ENCODE measurements around the gene MIGA2.
"Not testable (repeated sequence)": the region's sequence is repeated elsewhere in the genome, so short reads cannot be mapped to it uniquely, and the experiment has no call there.

Gene MIGA2

GRCh38 chr9:129100383-129101169 lies 64.2 kb downstream of the MIGA2 start:
- no peak for DNase-seq (ENCODE audit: low read depth in 2 of 2)

- no peak for DNase-seq (ENCODE audit: low read depth in 2 of 2)
Measured at GRCh38 chr9:129101279-129101678, 64.9 kb downstream of the MIGA2 start.

GRCh38 chr9:129102095-129102525 lies 65.7 kb downstream of the MIGA2 start:
- no peak for DNase-seq (ENCODE audit: low read depth in 2 of 2)

- DNase-seq (ENCODE audit: low read depth in 2 of 2) = no peak
Measured at GRCh38 chr9:129102791-129103594, 66.6 kb downstream of the MIGA2 start.

GRCh38 chr9:129103595-129103965 lies 67.2 kb downstream of the MIGA2 start:
- DNase-seq (ENCODE audit: low read depth in 2 of 2) = no peak

- no peak for DNase-seq (ENCODE audit: low read depth in 2 of 2)
Measured at GRCh38 chr9:129104051-129104450, 67.6 kb downstream of the MIGA2 start.

- DNase-seq (ENCODE audit: low read depth in 2 of 2) = no peak
Measured at GRCh38 chr9:129105857-129106694, 69.7 kb downstream of the MIGA2 start.

- no peak for DNase-seq (ENCODE audit: low read depth in 2 of 2)
Measured at GRCh38 chr9:129107651-129108050, 71.2 kb downstream of the MIGA2 start.

- DNase-seq (ENCODE audit: low read depth in 2 of 2) = no peak
Measured at GRCh38 chr9:129108083-129108804, 71.8 kb downstream of the MIGA2 start.

- no peak for DNase-seq (ENCODE audit: low read depth in 2 of 2)
Measured at GRCh38 chr9:129108805-129109536, 72.5 kb downstream of the MIGA2 start.

GRCh38 chr9:129109537-129109903 lies 73.1 kb downstream of the MIGA2 start:
- no peak for DNase-seq (ENCODE audit: low read depth in 2 of 2)

- DNase-seq (ENCODE audit: low read depth in 2 of 2) = no peak
Measured at GRCh38 chr9:129109952-129110739, 73.7 kb downstream of the MIGA2 start.

- peak; percentile 95 to 98 for DNase-seq (ENCODE audit: low read depth in 2 of 2)
Measured at GRCh38 chr9:129110740-129111527, 74.5 kb downstream of the MIGA2 start, which contains the start of the genes CRAT and PTPA. Gene CRAT, minus strand, starts transcription at chr9:129110793. Its CDS starts 284 bp downstream, at chr9:129110509. Gene PTPA, plus strand, starts transcription at chr9:129111415. Its CDS starts 186 bp downstream, at chr9:129111601.

- peak in 1 of 2 donors; percentile 18 for DNase-seq (ENCODE audit: low read depth in 2 of 2)
Measured at GRCh38 chr9:129111528-129112151, 75.2 kb downstream of the MIGA2 start.

- DNase-seq (ENCODE audit: low read depth in 2 of 2) = not testable (repeated sequence)
Measured at GRCh38 chr9:129112526-129112925, 76.1 kb downstream of the MIGA2 start.

GRCh38 chr9:129113645-129114304 lies 77.3 kb downstream of the MIGA2 start:
- no peak for DNase-seq (ENCODE audit: low read depth in 2 of 2)

GRCh38 chr9:129118799-129119198 lies 82.4 kb downstream of the MIGA2 start:
- no peak for DNase-seq (ENCODE audit: low read depth in 2 of 2)

GRCh38 chr9:129121483-129121882 lies 85.1 kb downstream of the MIGA2 start:
- no peak for DNase-seq (ENCODE audit: low read depth in 2 of 2)
